HepG2 (cell line): ENCODE measurements around the gene MGA. TPM values are rescaled to one million over a fixed set of nuclear protein-coding genes. Genes with fewer than 3 reads are reported as not detected.
A peak's percentile ranks its signal among the peaks of the same experiment; 100 is the strongest.

ENCODE experiments used
- AKAP8 ChIP-seq: sonication (generic); formaldehyde crosslinking; IDR thresholded peaks from 2 replicates; pipeline ENCODE4 v1.5.1; 2020; ENCODE audit warnings: mild to moderate bottlenecking, missing genetic modification reagents
- DDIT3 ChIP-seq: sonication (generic); formaldehyde crosslinking; IDR thresholded peaks from 2 replicates; pipeline ENCODE4 v1.4.0; 2020; ENCODE audit warnings: mild to moderate bottlenecking, missing genetic modification reagents
- HINFP ChIP-seq: sonication (generic); formaldehyde crosslinking; IDR thresholded peaks from 2 replicates; pipeline ENCODE4 v1.4.0; 2020; ENCODE audit warnings: low read depth, mild to moderate bottlenecking, missing genetic modification reagents
- HMGXB3 ChIP-seq: sonication (generic); formaldehyde crosslinking; IDR thresholded peaks from 2 replicates; pipeline ENCODE4 v1.4.0; 2020; ENCODE audit warnings: missing genetic modification reagents, borderline replicate concordance
- MZF1 ChIP-seq: sonication (generic); formaldehyde crosslinking; IDR thresholded peaks from 2 replicates; pipeline ENCODE4 v1.8.1; 2023; ENCODE audit warnings: mild to moderate bottlenecking, missing genetic modification reagents, borderline replicate concordance
- NFKB2 ChIP-seq: sonication (generic); formaldehyde crosslinking; IDR thresholded peaks from 2 replicates; pipeline ENCODE4 v1.4.0; 2020; ENCODE audit warnings: missing genetic modification reagents, borderline replicate concordance
- NR2F1 ChIP-seq, 2 experiments: fragments of 450-650 bp in 1 of 2; formaldehyde crosslinking in 1 of 2; IDR thresholded peaks; 2 replicates each; pipeline versions ENCODE4 v1.5.0 to v1.6.1; 2016 to 2020; ENCODE audit warnings: mild to moderate bottlenecking in 1 of 2, missing compliant biosample characterization in 1 of 2, missing genetic modification reagents in 1 of 2, moderate library complexity in 1 of 2
- PBX2 ChIP-seq: IDR thresholded peaks from 2 replicates; pipeline ENCODE4 v1.6.1; 2016; ENCODE audit warnings: control low read depth
- RBFOX2 ChIP-seq: fragments of 200-400 bp; formaldehyde crosslinking; IDR thresholded peaks from 2 replicates; pipeline ENCODE4 v1.6.1; 2017; ENCODE audit warnings: low read depth, mild to moderate bottlenecking, low read length
- SP2 ChIP-seq: sonication (generic); formaldehyde crosslinking; IDR thresholded peaks from 2 replicates; pipeline ENCODE4 v1.5.1; 2020; ENCODE audit warnings: mild to moderate bottlenecking, missing genetic modification reagents
- ZNF280B ChIP-seq: sonication (generic); formaldehyde crosslinking; IDR thresholded peaks from 2 replicates; pipeline ENCODE4 v1.5.0; 2020; ENCODE audit warnings: missing genetic modification reagents, mild to moderate bottlenecking, borderline replicate concordance
- ZNF292 ChIP-seq: sonication (generic); formaldehyde crosslinking; IDR thresholded peaks from 2 replicates; pipeline ENCODE4 v1.8.1; 2022; ENCODE audit warnings: mild to moderate bottlenecking, low read depth, missing genetic modification reagents, borderline replicate concordance
- ZZZ3 ChIP-seq: sonication (generic); formaldehyde crosslinking; IDR thresholded peaks from 2 replicates; pipeline ENCODE4 v1.4.0; 2020; ENCODE audit warnings: missing genetic modification reagents, mild to moderate bottlenecking, borderline replicate concordance
- polyA plus RNA-seq, 8 experiments: library from polyadenylated mRNA; depleted of rRNA in 3 of 8; stranded (reverse) in 7 of 8; unstranded in 1 of 8; fragments of >200 nt; fragmentation: Illumina TruSeq in 4 of 8; extraction: Trizol in 4 of 8; gene quantifications; 2 replicates each; pipeline versions ENCODE4 v1.2.1 to v1.2.3, GENCODE V29; 2011 to 2016; ENCODE audit warnings: low read depth in 4 of 8, missing spikeins in 1 of 8, mixed read lengths in 1 of 8; ENCODE audit not compliant: insufficient read depth in 1 of 8
- total RNA-seq, 5 experiments: library from RNA; depleted of rRNA; stranded (reverse); fragments of >200 nt; fragmentation: Illumina TruSeq; extraction: Trizol; gene quantifications; 2 replicates each; pipeline ENCODE4 v1.2.3, GENCODE V29; 2016; ENCODE audit warnings: low read depth in 1 of 5

Gene MGA
- total and polyA plus RNA-seq, 2 of the 13 experiments (the other 11 are each of a cell fraction or from before 2014, with no cell fraction given), result 5.3 to 59.0 TPM

GRCh38 chr15:41774062-41774881 lies 114.1 kb downstream of the MGA start, which contains the start of gene MAPKBP1 (continued):
- TF ChIP-seq NFKB2 (CRISPR knock-in tag) (peak; percentile 73; the same call in 1 of the 2 replicates), ZZZ3 (CRISPR knock-in tag) (peak; percentile 73; the same call in 1 of the 2 replicates), ZNF280B (CRISPR knock-in tag) (no peak), NR2F1 (CRISPR knock-in tag; IDR thresholded peaks at IDR 0.05) (no peak), DDIT3 (CRISPR knock-in tag) (no peak), RBFOX2 (peak; percentile 65), PBX2 (CRISPR knock-in tag) (no peak), HINFP (CRISPR knock-in tag) (0 out of 2 replicates have a peak, but pooled peaks have one; percentile 61), AKAP8 (CRISPR knock-in tag) (peak; percentile 89), HMGXB3 (CRISPR knock-in tag) (0 out of 2 replicates have a peak, but pooled peaks have one; percentile 39), ZNF292 (CRISPR knock-in tag) (peak; percentile 95), MZF1 (CRISPR knock-in tag) (peak; percentile 95; the same call in 1 of the 2 replicates), SP2 (CRISPR knock-in tag) (peak; percentile 54; the same call in 1 of the 2 replicates)
